Non-pigmented ciliary epithelial cell (primary cell): ENCODE results near the gene CACNG7.

Experiments used
- DNase-seq: peaks from one replicate; pipeline ENCODE4 v3.0.0-alpha.2; 2010; ENCODE audit warnings: low read depth

Gene CACNG7

DNA sequence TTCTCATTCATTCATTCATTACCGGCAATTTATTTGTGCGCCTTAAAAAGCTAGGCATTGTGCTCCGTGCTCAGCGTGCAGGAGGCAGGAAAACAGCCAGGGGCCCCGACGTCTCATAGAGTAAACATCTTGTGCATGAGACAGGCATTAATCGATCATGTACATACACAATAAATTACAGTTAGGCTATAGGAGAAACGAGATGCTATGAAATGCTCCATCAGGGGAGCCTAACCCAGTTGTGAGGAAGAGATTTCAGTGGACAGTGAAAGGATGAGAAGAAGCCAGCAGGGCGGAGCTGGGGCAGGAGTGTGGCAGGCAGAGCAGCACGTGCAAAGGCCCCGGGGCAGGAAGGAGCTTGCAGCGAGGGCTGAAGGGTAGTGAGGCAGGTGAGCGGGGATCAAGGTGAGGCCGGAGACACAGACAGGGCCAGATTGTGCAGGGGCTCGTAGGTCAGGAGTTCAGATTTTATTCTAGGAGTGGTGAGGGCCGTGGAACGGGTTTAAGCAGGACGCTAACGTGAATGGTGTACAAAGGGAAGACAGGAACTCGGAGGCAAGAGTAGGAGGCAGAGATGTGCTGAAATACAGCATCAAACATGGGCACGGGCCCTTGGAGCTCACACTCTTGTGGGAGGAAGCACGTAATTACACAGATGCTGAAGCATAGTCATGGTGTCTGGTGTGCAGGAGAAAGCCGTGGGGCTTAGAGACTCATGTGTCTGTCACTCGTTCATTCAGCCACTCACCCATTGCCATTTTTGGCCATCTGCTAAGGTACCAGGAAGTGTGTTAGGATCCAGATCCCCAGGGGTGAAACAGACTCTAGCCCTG, 74.6 kb downstream of the CACNG7 start:
- DNase-seq, result no peak

DNA sequence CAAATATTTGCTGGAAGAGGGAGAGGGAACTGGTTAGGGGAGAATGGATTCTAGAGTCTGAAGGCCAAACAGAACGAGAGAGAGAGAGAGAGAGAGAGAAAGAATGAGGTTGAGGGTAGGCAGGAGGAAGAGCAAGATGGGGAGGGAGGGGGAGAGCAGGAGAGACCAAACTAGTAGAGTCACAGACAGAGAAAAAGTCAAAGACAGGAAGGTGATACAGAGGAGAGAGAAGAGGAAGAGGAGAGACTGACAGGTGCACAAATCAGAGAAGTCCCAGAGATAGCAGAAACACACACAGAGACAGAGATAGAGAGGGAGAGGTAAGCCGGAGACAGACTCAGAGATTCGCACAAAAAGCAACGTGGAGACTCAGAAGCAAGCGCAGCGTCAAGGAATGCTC, 76.8 kb downstream of the CACNG7 start:
- no peak for DNase-seq

DNA sequence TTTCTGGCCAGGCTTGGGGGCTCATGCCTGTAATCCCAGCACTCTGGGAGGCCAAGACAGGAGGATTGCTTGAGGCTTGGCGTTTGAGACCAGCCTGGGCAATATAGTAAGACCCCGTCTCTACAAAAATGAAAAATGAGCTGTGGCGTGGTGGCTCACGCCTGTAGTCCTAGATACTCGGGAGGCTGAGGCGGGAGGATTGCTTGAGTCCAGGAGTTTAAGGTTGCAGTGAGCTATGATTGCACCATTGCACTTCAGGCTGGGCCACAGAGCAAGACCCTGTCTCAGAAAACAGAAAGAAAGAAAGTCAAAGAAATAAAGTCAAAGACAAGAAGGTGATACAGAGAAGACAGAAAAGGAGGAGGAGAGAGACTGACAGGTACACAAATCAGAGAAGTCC, 79.9 kb downstream of the CACNG7 start:
- DNase-seq, result no peak

DNA sequence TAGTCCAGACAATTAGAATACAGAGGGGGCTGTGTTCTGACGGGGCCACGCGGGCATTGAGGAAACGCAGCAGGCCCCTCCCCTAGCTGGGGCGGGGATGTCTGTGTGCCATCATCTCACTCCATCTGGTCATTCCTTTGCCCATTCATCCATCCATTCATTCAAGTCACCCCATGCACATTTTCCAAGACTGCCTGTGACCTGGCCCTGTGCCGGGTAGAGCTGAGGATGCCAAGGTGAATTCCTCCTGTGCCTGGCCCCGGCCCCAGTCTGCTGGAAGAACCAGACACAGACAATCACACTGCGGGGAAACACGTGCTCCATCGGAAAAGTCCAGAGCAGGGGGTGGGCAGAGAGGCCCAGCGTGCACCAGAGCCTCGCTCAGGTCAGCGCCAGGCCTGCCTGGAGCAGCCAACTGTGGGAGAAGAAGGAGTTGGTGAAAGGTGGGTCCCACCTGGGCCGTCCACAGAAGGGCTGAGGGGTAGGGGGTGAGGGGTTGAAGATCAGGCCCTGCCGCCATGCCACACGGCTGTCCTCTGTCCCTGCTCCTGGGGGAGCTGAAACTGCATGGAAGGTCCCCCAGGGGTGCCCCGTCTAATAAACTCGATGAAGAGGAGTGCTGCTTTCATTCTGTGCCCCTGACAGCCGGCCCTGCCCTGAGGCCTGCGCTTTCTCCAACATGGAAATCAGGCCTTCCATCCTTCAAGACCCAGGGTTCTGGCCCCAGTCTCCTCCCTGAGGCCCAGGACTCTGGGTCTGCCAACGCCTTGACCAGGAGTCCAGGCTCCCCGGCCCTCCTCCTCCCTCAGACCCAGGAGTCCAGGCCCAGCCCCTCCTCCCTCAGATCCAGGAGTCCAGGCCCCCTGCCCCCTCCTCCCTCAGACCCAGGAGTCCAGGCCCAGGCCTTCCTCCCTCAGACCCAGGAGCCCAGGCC, 80.8 kb downstream of the CACNG7 start:
- no peak for DNase-seq

DNA sequence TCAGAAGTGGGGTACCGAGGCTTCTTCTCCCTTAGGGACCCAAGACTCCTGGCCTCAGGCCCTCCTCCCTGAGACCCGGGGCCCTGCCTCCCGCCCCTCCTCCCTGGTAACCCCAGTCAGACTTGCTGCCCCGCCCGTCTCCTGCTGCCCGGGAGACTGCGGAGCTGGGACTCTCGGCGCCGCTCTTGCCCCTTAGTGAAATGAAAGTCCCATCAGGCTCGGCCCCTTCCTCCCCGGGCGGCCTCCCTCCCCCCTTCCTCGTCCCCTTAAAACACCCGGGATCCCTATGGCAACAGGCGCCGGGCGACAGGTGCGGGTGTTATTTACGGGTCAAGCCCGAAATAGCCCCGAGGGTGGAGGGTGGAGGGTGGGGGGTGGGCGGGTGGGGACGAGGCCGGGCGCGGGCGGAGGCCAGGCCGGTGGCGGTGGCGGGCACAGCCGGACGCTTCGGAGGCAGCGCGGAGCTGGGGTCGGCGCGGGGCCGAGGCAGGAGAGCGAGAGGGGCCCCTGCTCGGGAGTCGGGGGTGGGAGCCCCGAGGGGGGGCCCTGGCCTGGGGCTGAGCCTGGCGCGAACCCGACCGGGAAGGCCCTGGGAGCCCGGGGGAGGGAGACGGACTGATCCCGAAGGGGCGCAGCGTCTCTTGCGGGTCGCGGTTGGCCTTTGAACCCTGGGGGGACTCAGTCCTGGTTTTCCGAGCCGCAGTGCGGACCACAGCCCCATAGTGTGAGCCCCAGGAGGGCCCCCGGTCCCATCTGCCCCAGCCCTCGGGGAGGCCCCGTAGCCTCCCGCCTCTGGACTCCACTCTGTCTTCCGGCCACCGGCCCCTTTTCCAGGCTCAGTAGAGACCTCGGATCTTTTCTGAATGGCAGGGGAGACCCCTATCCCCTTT, 82.4 kb downstream of the CACNG7 start, which contains the start of gene CACNG6:
Gene CACNG6, plus strand, starts transcription at position 414 of the 890 bp plus-strand sequence. CDS start 1,241 bp downstream, outside the sequence.
- no peak for DNase-seq

DNA sequence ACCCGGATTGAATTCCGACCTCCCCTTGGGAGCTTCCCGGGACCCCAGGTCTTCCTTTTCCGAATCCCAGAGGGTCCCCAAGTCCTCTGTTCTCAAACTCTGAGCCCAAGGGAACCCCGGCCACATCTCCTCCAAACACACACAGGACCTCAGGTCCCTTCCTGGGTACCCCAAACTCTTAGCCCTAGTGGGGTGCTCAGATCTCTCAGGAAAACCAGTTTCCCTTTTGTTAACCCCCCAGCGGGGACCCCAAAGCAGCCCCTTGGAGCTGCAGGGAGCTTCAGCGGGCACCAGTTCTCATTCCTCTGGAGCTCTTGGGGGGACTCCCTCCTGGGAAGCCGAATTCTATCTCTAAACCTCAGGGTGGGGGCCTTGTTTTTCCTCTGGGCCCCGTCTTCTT, 83.1 kb downstream of the CACNG7 start:
- DNase-seq, result no peak

DNA sequence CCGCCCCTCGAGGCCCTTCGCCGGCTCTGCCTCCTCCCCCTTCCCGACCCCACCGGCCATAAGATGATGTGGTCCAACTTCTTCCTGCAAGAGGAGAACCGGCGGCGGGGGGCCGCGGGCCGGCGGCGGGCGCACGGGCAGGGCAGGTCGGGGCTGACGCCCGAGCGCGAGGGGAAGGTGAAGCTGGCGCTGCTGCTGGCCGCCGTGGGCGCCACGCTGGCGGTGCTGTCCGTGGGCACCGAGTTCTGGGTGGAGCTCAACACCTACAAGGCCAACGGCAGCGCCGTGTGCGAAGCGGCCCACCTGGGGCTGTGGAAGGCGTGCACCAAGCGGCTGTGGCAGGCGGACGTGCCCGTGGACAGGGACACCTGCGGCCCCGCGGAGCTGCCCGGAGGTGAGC, 83.7 kb downstream of the CACNG7 start:
- DNase-seq, result no peak

DNA sequence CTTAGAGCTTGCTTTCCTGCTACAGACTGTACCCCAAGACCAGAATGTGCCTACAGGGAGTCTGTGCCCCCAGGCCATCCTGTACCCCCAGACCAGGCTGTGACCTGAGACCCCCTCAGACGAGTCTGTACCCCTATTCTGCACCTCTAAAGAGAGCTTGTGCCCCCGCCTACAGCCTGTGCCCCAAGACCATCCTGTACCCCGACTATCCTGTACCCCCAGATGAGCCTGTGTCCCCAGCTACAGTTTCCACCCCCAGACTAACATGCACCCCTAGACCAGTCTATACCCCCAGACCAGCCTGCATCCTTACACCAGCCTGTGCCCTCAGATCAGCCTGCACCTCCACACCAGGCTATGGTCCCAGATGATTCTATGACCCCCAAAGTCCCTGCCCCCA, 84.4 kb downstream of the CACNG7 start:
- DNase-seq, result no peak
